Mesenteric fat pad (tissue), 1 donor: ENCODE data around the gene RIPOR3. TPM values are rescaled to one million over a fixed set of nuclear protein-coding genes. Genes with fewer than 3 reads are reported as not detected.

ENCODE experiments used
- DNase-seq: peaks from one replicate; pipeline ENCODE4 v3.0.0-alpha.2; 2020; ENCODE audit warnings: low spot score
- total RNA-seq: library from RNA; stranded (reverse); fragmentation: NEBNext Ultra II Directional; extraction: Animal tissue kit (Norgen Biotek cat#: 25700); gene quantifications from one replicate; pipeline ENCODE4 v1.2.1, GENCODE V29; 2021
- donor health status: DM: yes; HTN: yes; CAD: no.

Gene RIPOR3
- total RNA-seq, 1 donor from 2014 or later = 19.7 TPM

DNA sequence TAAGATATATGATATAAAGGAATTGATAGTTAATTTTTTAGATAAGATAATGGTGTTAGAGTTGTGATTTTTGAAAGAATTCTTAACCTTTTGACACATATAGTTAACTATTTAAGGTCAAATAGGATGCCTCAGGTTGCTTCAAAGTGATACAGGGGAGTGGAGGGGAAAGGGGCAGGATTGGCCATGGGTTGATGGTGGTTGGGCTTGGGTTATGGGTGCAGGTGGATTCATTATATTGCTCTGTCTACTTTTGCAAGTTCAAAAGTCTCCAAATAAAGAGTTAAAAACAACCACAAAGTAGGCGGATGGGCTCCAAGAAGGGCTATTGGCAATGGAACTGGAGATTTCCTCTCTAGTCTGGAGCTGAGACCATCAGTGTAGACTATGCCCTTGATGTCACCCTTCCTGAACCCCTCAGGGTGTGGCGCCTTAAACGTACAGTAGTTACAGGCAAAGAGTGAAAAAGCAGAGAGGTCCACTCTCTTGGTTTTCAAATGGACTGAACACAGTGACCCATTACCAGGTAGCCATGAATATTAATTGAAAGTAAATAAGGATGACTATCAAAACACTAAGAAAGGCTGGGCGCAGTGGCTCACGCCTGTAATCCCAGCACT is 100.0 kb downstream of the RIPOR3 start:
- no peak for DNase-seq

DNA sequence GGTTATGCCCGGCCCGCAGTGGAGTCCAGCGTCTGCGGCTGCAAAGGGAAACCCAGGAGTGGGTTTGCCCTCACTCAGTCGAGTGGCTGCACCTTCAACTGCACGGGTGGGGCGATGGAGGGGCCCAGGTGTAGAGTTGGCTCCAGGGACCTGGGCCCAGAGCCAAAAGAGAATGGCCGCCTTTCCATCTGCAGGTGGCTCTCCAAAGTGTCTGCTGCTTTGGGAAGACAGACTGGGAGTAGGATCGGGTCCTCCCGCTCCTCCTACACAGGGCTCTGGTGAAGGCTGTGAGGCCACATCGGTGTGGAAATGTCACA is 101.0 kb downstream of the RIPOR3 start:
- DNase-seq = no peak

GRCh38 chr20:50589548-50590347 is 101.6 kb downstream of the RIPOR3 start:
- DNase-seq = no peak

- DNase-seq = no peak
Observed at GRCh38 chr20:50588034-50588736, 103.2 kb downstream of the RIPOR3 start.

- no peak for DNase-seq
Observed at GRCh38 chr20:50587291-50587961, 103.9 kb downstream of the RIPOR3 start.

DNA sequence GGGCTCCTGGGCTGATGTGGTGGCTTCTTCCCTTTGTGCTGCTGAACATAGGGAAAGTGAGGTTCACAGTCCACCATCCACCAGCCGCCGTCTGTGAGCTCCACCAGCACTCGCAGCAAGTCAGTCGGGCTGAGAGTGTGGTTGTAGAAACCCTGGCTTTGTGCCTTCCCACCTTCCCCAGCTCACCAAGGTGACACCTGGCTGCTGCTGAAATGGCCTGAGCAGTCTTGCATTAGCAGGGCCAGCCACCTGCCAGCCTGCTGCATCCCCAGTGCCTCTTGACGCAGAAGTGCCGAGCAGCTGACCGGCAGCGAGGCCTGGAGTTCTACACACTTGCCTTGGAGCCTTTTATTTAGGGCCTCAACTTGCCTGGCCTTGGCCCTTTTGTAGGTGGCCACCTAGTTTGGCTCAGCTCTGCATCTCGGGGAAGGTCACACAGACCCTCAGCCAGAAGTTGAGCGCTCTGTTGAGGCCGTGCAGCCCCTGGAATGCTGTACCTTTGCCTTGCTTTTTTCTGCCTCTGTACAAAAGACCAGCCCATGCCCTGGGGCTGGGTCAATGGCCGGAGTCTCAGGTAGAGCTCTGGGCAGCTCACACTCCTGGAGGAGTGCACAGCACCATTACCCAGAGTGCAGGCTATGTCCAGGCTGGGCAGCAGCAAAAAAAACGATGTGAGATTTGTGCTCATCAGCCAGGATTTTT is 104.7 kb downstream of the RIPOR3 start:
- DNase-seq = no peak

DNA sequence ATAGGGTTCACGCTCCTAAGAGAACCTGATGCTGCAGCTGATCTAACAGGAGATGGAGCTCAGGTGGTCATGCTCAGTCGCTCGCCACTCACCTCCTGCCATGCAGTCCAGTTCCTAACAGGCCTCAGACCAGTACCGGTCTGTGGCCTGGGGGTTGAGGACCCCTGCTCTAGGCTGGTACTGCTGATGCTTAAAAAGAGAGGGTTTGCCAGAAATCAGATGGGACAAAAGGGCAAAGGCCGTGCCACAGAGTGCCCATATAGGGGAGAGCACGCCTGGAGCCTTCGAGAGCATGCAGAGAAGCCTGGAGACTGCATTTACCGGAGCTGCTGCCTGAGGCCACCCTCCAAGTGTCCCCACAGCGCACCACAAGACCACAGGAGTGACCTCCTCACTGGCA is 105.7 kb downstream of the RIPOR3 start:
- no peak for DNase-seq

DNA sequence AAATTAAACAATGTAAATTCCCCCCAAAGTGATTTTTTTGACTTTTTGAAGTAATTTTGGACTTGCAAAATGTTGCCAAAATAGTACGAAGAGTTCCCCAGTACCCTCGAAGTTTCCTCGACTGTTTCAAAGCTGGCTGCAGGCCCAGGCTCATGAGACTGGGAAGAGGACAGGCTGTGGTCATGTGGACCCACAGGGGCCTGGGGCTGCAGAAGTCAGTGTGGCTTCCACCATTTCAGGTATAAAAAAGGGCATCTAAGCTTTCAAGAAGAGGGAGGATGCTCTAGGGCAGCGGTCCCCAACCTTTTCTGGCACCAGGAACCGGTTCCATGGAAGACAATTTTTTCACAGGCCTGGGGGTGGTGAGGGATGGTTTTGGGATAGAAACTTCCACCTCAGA is 106.1 kb downstream of the RIPOR3 start:
- no peak for DNase-seq

GRCh38 chr20:50584687-50585086 is 106.7 kb downstream of the RIPOR3 start:
- DNase-seq = no peak

GRCh38 chr20:50583442-50584150 is 107.7 kb downstream of the RIPOR3 start:
- DNase-seq = no peak

GRCh38 chr20:50582591-50583234 is 108.6 kb downstream of the RIPOR3 start:
- no peak for DNase-seq

DNA sequence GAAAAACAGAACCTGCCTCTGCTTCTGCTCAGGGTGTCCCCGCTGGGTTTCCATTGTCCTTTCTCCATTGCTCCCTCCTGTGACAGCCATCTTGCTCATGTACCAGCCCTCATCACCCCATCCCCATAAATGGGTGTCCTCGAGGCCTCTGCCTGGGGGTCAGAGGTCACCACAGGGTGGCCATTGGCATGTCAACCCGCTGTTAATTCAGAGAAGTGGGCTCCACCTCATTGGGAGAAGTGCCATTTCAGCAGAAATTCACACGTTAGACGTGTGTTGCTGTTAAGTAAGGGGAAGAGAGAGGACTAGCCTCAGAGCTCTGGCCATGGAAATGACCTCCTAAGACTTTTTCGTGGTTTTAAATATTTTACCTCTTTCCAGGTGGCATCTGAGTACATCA is 109.2 kb downstream of the RIPOR3 start:
- DNase-seq = no peak

- DNase-seq = no peak
Observed at GRCh38 chr20:50580842-50581544, 110.3 kb downstream of the RIPOR3 start.

- DNase-seq = peak; percentile 87
Observed at GRCh38 chr20:50580016-50580747, 111.2 kb downstream of the RIPOR3 start.

DNA sequence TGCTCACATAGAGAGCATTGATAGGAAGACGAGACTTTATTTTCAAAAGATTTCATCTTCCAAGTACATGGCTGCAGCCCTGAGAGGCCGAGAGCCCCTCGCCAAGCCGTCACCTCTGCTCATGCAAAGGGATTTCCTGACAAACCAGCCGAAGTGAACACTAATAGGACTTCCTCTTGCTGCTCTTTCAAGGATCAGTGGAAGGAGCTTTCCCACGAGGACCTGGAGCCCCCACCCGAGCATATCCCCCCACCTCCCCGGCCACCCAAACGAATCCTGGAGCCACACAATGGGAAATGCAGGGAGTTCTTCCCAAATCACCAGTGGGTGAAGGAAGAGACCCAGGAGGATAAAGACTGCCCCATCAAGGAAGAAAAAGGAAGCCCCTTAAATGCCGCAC is 111.8 kb downstream of the RIPOR3 start:
- peak; percentile 30 for DNase-seq

GRCh38 chr20:50578778-50579165 is 112.6 kb downstream of the RIPOR3 start:
- DNase-seq = peak; percentile 33

DNA sequence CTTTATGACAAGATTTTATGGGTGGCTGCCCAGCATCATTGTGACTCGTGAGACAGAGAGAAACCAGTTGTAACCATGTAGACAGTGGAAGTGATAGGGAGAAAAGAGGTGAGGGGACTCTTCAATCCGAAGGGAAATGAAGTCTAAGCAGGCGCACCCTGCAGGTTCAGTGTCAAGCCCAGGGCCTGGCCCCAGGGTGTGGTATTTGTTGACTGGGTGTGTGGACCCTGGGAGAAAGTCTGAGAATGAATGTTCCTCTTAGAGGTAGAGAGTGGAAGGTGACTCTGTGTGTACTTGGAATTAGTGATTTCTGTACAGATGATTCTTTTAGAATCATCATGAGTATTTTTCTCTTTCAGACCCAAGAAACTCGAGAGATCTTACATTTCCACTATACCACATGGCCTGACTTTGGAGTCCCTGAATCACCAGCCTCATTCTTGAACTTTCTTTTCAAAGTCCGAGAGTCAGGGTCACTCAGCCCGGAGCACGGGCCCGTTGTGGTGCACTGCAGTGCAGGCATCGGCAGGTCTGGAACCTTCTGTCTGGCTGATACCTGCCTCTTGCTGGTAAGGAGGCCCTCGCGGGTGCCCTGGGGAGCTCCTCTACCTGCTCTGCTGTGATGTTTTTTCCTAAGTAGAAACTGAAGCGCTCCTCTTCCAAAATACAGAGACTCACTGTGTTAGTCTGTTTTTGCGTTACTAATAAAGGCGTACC is 113.1 kb downstream of the RIPOR3 start:
- peak; percentile 68 for DNase-seq
